CD4-positive, alpha-beta memory T cell (primary cell): Measurements from ENCODE around the gene NR2E3. TPM values are rescaled to one million over a fixed set of nuclear protein-coding genes. Genes with fewer than 3 reads are reported as not detected.

Experiments
- CTCF ChIA-PET: fragments of 350-600 bp; sonication (Branson Sonifier 250); formaldehyde crosslinking; loops from one replicate; lab custom pipeline; 2021; ENCODE audit warnings: inconsistent platforms; ENCODE audit not compliant: partially characterized antibody; lab: Charles Lee
- POLR2A ChIA-PET: fragments of 350-600 bp; sonication (Branson Sonifier 250); formaldehyde crosslinking; loops from one replicate; lab custom pipeline; 2021; ENCODE audit not compliant: partially characterized antibody; lab: Charles Lee
- DNase-seq, 5 donors: peaks; one replicate each; pipeline versions ENCODE4 v3.0.0 to v3.0.0-alpha.2; 2020 to 2022; ENCODE audit warnings: mixed read lengths in 1 of 5
- H3K27ac ChIP-seq: one replicate; pipeline ENCODE4 v1.7.0; 2013; ENCODE audit warnings: low read depth, low read length
- H3K27me3 ChIP-seq: 2 replicates; pipeline ENCODE4 v1.7.0; 2013; ENCODE audit warnings: mild to moderate bottlenecking, low read length, moderate library complexity; ENCODE audit not compliant: insufficient read depth
- H3K36me3 ChIP-seq: 2 replicates; pipeline ENCODE4 v1.7.0; 2013; ENCODE audit warnings: mild to moderate bottlenecking, low read length, moderate library complexity; ENCODE audit not compliant: insufficient read depth
- H3K4me1 ChIP-seq: 2 replicates; pipeline ENCODE4 v1.7.0; 2013; ENCODE audit warnings: mild to moderate bottlenecking, low read length, moderate library complexity; ENCODE audit not compliant: insufficient read depth
- H3K4me3 ChIP-seq, 2 donors: one replicate each; pipeline ENCODE4 v1.7.0; 2013; ENCODE audit warnings: low read length in 2 of 2, mild to moderate bottlenecking in 1 of 2
- H3K9me3 ChIP-seq, 2 donors: one replicate each; pipeline ENCODE4 v1.7.0; 2013; ENCODE audit warnings: low read length in 2 of 2, control low read depth in 1 of 2; ENCODE audit not compliant: control insufficient read depth in 1 of 2
- H3K27ac Mint-ChIP-seq, 7 donors: one replicate each; pipeline ENCODE4 v1.8.0; 2020 to 2021; ENCODE audit warnings: mixed read lengths in 7 of 7, mild to moderate bottlenecking in 6 of 7, inconsistent platforms in 3 of 7, moderate library complexity in 3 of 7
- H3K27me3 Mint-ChIP-seq, 2 donors: one replicate each; pipeline ENCODE4 v1.8.0; 2020 to 2021; ENCODE audit warnings: mixed read lengths in 2 of 2
- H3K36me3 Mint-ChIP-seq, 2 donors: one replicate each; pipeline ENCODE4 v1.8.0; 2020 to 2021; ENCODE audit warnings: mixed read lengths in 2 of 2, inconsistent platforms in 1 of 2, mild to moderate bottlenecking in 1 of 2
- H3K4me1 Mint-ChIP-seq, 4 donors: one replicate each; pipeline ENCODE4 v1.8.0; 2020 to 2021; ENCODE audit warnings: mixed read lengths in 4 of 4, mild to moderate bottlenecking in 1 of 4
- H3K4me3 Mint-ChIP-seq, 8 donors: one replicate each; pipeline ENCODE4 v1.8.0; 2020 to 2021; ENCODE audit warnings: mixed read lengths in 8 of 8, mild to moderate bottlenecking in 7 of 8, moderate library complexity in 6 of 8, inconsistent platforms in 3 of 8
- H3K9me3 Mint-ChIP-seq, 8 donors: one replicate each; pipeline ENCODE4 v1.8.0; 2020 to 2021; ENCODE audit warnings: mixed read lengths in 8 of 8, mild to moderate bottlenecking in 5 of 8, inconsistent platforms in 3 of 8, moderate library complexity in 1 of 8
- intact Hi-C: fragments of 100-400 bp; cut with micrococcal nuclease; formaldehyde crosslinking; loops from one replicate; pipeline ENCODE4 v1.15.1; 2023
- polyA plus RNA-seq, 2 donors: library from polyadenylated mRNA; unstranded; fragments of 300-500 nt; fragmentation: Illumina TruSeq; gene quantifications; one replicate each; pipeline ENCODE4 v1.2.3, GENCODE V29; 2021
- total RNA-seq, 2 experiments: library from RNA; stranded (reverse); gene quantifications; one replicate each; pipeline ENCODE4 v1.2.3, GENCODE V29; 2021

The NR2E3 gene
- total RNA-seq, result not detected
- polyA plus RNA-seq, result not detected

- peaks cover 3 to 4% of the 10 kb centered on the region in 2 donors for H3K27me3 Mint-ChIP-seq
- H3K4me3 Mint-ChIP-seq, result no peak within 1 kb of the TSS
- Histone ChIP-seq H3K4me1 (no peaks in the 10 kb centered on the region), H3K27me3 (no peaks in the 10 kb centered on the region), H3K27ac (no peak within 1 kb of the TSS), H3K36me3 (no peaks in the 10 kb centered on the region), H3K4me3 (no peak within 1 kb of the TSS), H3K9me3 (no peaks in the 10 kb centered on the region)
- no peak for DNase-seq
- H3K36me3 Mint-ChIP-seq, result no peaks in the 10 kb centered on the region
- H3K4me1 Mint-ChIP-seq, result no peaks in the 10 kb centered on the region
- no peak within 1 kb of the TSS for H3K27ac Mint-ChIP-seq
- ChIA-PET CTCF (no interaction called here), POLR2A (no interaction called here)
- intact Hi-C loops, result no loop called here
- peaks cover 0 to 1% (median 0%) of the 10 kb centered on the region in 8 donors for H3K9me3 Mint-ChIP-seq
These were observed at the start of gene NR2E3 for GRCh38 chr15:71810256-71811035. TSS of gene NR2E3 (plus strand) at chr15:71810554. CDS start at chr15:71810744, 190 bp downstream.

- POLR2A ChIA-PET, result no interaction called here
- no peaks in the 10 kb centered on the region for H3K36me3 Mint-ChIP-seq
- peaks cover 0 to 25% (median 13%) of the 10 kb centered on the region in 8 donors for H3K9me3 Mint-ChIP-seq
- Histone ChIP-seq H3K27ac (no peak overlapping the region), H3K9me3 (no peaks in the 10 kb centered on the region), H3K4me3 (no peak overlapping the region), H3K27me3 (peaks cover 3% of the 10 kb centered on the region), H3K4me1 (no peaks in the 10 kb centered on the region), H3K36me3 (no peaks in the 10 kb centered on the region)
- DNase-seq, result no peak
- H3K27ac Mint-ChIP-seq, result no peak overlapping the region
- H3K4me1 Mint-ChIP-seq, result no peaks in the 10 kb centered on the region
- intact Hi-C loops, result no loop called here
- CTCF ChIA-PET, result no interaction called here
- no peak overlapping the region for H3K4me3 Mint-ChIP-seq
- H3K27me3 Mint-ChIP-seq, result peaks cover 6 to 14% of the 10 kb centered on the region in 2 donors
These were observed 49.5 kb upstream of the NR2E3 start for GRCh38 chr15:71760852-71761251.

- Mint-ChIP-seq H3K27me3 (peaks cover 2 to 15% of the 10 kb centered on the region in 2 donors), H3K27ac (no peak overlapping the region), H3K9me3 (peaks cover 0 to 25% (median 13%) of the 10 kb centered on the region in 8 donors), H3K4me3 (no peak overlapping the region), H3K4me1 (no peaks in the 10 kb centered on the region), H3K36me3 (no peaks in the 10 kb centered on the region)
- no peaks in the 10 kb centered on the region for H3K4me1 ChIP-seq
- H3K27me3 ChIP-seq, result peaks cover 3% of the 10 kb centered on the region
- H3K27ac ChIP-seq, result no peak overlapping the region
- intact Hi-C loops, result no loop called here
- no peak overlapping the region for H3K4me3 ChIP-seq
- no peaks in the 10 kb centered on the region for H3K9me3 ChIP-seq
- no peak for DNase-seq
- no peaks in the 10 kb centered on the region for H3K36me3 ChIP-seq
- CTCF ChIA-PET, result no interaction called here
- POLR2A ChIA-PET, result no interaction called here
These were observed 48.7 kb upstream of the NR2E3 start for GRCh38 chr15:71761649-71762048.

- no peak overlapping the region for H3K4me3 ChIP-seq
- no peak for DNase-seq
- no peaks in the 10 kb centered on the region for H3K36me3 ChIP-seq
- no peak overlapping the region for H3K27ac ChIP-seq
- POLR2A ChIA-PET, result no interaction called here
- H3K4me1 ChIP-seq, result no peaks in the 10 kb centered on the region
- H3K9me3 Mint-ChIP-seq, result peaks cover 0 to 3% (median 0%) of the 10 kb centered on the region in 8 donors
- no peaks in the 10 kb centered on the region for H3K9me3 ChIP-seq
- H3K27ac Mint-ChIP-seq, result no peak overlapping the region
- H3K27me3 Mint-ChIP-seq, result peaks cover 7 to 19% of the 10 kb centered on the region in 2 donors
- H3K4me3 Mint-ChIP-seq, result no peak overlapping the region
- peaks cover 3% of the 10 kb centered on the region for H3K27me3 ChIP-seq
- intact Hi-C loops, result no loop called here
- CTCF ChIA-PET, result no interaction called here
- no peaks in the 10 kb centered on the region for H3K4me1 Mint-ChIP-seq
- H3K36me3 Mint-ChIP-seq, result no peaks in the 10 kb centered on the region
These were observed 42.2 kb upstream of the NR2E3 start for GRCh38 chr15:71768184-71768583.

GRCh38 chr15:71773206-71773859 lies 37.0 kb upstream of the NR2E3 start:
- no peak overlapping the region for H3K27ac ChIP-seq
- intact Hi-C loops, result no loop called here
- CTCF ChIA-PET, result interaction anchor here (1.0 to 2.3 kb wide), 3 partner anchors 8 to 400 kb away, joined by 3 to 9 read pairs (median 8); no protein-coding TSS in a partner anchor
- no peak overlapping the region for H3K27ac Mint-ChIP-seq
- DNase-seq, result no peak
- peaks cover 4 to 7% of the 10 kb centered on the region in 2 donors for H3K27me3 Mint-ChIP-seq
- H3K36me3 Mint-ChIP-seq, result no peaks in the 10 kb centered on the region
- no peak overlapping the region for H3K4me3 ChIP-seq
- no peaks in the 10 kb centered on the region for H3K27me3 ChIP-seq
- H3K9me3 Mint-ChIP-seq, result no peaks in the 10 kb centered on the region
- no peaks in the 10 kb centered on the region for H3K4me1 ChIP-seq
- no peaks in the 10 kb centered on the region for H3K36me3 ChIP-seq
- H3K4me3 Mint-ChIP-seq, result no peak overlapping the region
- POLR2A ChIA-PET, result no interaction called here
- H3K4me1 Mint-ChIP-seq, result no peaks in the 10 kb centered on the region
- no peaks in the 10 kb centered on the region for H3K9me3 ChIP-seq

- Histone ChIP-seq H3K36me3 (no peaks in the 10 kb centered on the region), H3K4me1 (no peaks in the 10 kb centered on the region), H3K9me3 (no peaks in the 10 kb centered on the region), H3K27me3 (no peaks in the 10 kb centered on the region), H3K4me3 (no peak overlapping the region), H3K27ac (no peak overlapping the region)
- Mint-ChIP-seq H3K27me3 (peaks cover 3 to 6% of the 10 kb centered on the region in 2 donors), H3K9me3 (no peaks in the 10 kb centered on the region), H3K27ac (peak overlapping the region in 2 of 7 donors; percentile 18 to 72), H3K4me1 (peaks cover 0 to 3% (median 1%) of the 10 kb centered on the region in 4 donors), H3K4me3 (peak overlapping the region in 1 of 8 donors; percentile 9), H3K36me3 (no peaks in the 10 kb centered on the region)
- DNase-seq, result no peak
- intact Hi-C loops, result no loop called here
- CTCF ChIA-PET, result no interaction called here
- POLR2A ChIA-PET, result no interaction called here
These were observed 34.5 kb upstream of the NR2E3 start for GRCh38 chr15:71775856-71776255.

- ChIA-PET POLR2A (no interaction called here), CTCF (no interaction called here)
- H3K4me3 ChIP-seq, result no peak overlapping the region
- Mint-ChIP-seq H3K9me3 (no peaks in the 10 kb centered on the region), H3K4me1 (peaks cover 0 to 3% (median 1%) of the 10 kb centered on the region in 4 donors), H3K36me3 (no peaks in the 10 kb centered on the region), H3K27me3 (peaks cover 5 to 7% of the 10 kb centered on the region in 2 donors), H3K27ac (no peak overlapping the region), H3K4me3 (no peak overlapping the region)
- no peak for DNase-seq
- H3K9me3 ChIP-seq, result no peaks in the 10 kb centered on the region
- no peaks in the 10 kb centered on the region for H3K36me3 ChIP-seq
- no peaks in the 10 kb centered on the region for H3K27me3 ChIP-seq
- no peak overlapping the region for H3K27ac ChIP-seq
- intact Hi-C loops, result no loop called here
- H3K4me1 ChIP-seq, result no peaks in the 10 kb centered on the region
These were observed 34.0 kb upstream of the NR2E3 start for GRCh38 chr15:71776304-71776703.
